HCT116 (cell line): ENCODE measurements around the gene TNFRSF9. TPM values are rescaled to one million over a fixed set of nuclear protein-coding genes. Genes with fewer than 3 reads are reported as not detected.

Experiments
- ATAC-seq: fragments of 200-7000 bp; cut with Tn5 transposase; 2 replicates; pipeline ENCODE4 v1.9.1; 2020; ENCODE audit warnings: mild to moderate bottlenecking, moderate library complexity
- BruUV-seq: library from RNA; stranded (reverse); fragments of 400-500 nt; replicated peaks from 2 replicates; lab custom pipeline; 2021; lab: Mats Ljungman, UMichigan
- CTCF ChIA-PET: fragments of 300-600 bp; sonication (Branson Sonifier 250); formaldehyde crosslinking; loops from one replicate; lab custom pipeline; 2021; ENCODE audit warnings: antibody characterized with exemption; lab: Charles Lee
- POLR2A ChIA-PET: fragments of 300-600, 350-600 bp; sonication (Branson Sonifier 250); formaldehyde crosslinking; loops from one replicate; lab custom pipeline; 2021; ENCODE audit warnings: antibody characterized with exemption; lab: Charles Lee
- RAD21 ChIA-PET, 2 experiments: fragments of 300-600 bp; sonication (Branson Sonifier 250); formaldehyde crosslinking; loops; one replicate each; lab custom pipeline; 2023; ENCODE audit warnings: low total read pairs in 2 of 2; ENCODE audit not compliant: uncharacterized antibody in 2 of 2, unreplicated experiment in 2 of 2, low non-redundant PET in 1 of 2; lab: Charles Lee
- DNase-seq: peaks from one replicate; pipeline ENCODE4 v3.0.0-alpha.2; 2010; ENCODE audit warnings: low read depth, low spot score
- H2AFZ ChIP-seq: fragments of 200-600 bp; shearing (Covaris generic), sonication (generic); 2 replicates; pipeline ENCODE4 v1.6.1; 2017; ENCODE audit warnings: low read depth, mixed run types, mixed read lengths, antibody characterized with exemption, low read length; ENCODE audit not compliant: poor library complexity, severe bottlenecking
- H3K27ac ChIP-seq: 2 replicates; pipeline ENCODE4 v1.5.1; 2012; ENCODE audit warnings: low read depth, low read length
- H3K27me3 ChIP-seq: fragments of 200-600 bp; sonication (generic); 2 replicates; pipeline ENCODE4 v1.6.1; 2016; ENCODE audit warnings: mixed run types, low read length, mixed read lengths; ENCODE audit not compliant: insufficient read depth
- H3K36me3 ChIP-seq, 2 experiments: fragments of 200-500 bp in 1 of 2; fragments of 200-600 bp in 1 of 2; sonication (Bioruptor generic) in 1 of 2; sonication (generic) in 1 of 2; 2 replicates each; pipeline versions ENCODE4 v1.5.1 to v1.6.1; 2014 to 2016; ENCODE audit warnings: low read length in 2 of 2, inconsistent platforms in 1 of 2, mixed read lengths in 1 of 2, mixed run types in 1 of 2; ENCODE audit not compliant: insufficient read depth in 2 of 2, control insufficient read depth in 1 of 2
- H3K4me1 ChIP-seq, 2 experiments: fragments of 200-600 bp in 1 of 2; sonication (generic) in 1 of 2; 2 replicates each; pipeline versions ENCODE4 v1.5.1 to v1.6.1; 2012 to 2017; ENCODE audit warnings: low read length in 2 of 2, inconsistent platforms in 1 of 2, mild to moderate bottlenecking in 1 of 2, mixed read lengths in 1 of 2, mixed run types in 1 of 2, moderate library complexity in 1 of 2; ENCODE audit not compliant: insufficient read depth in 2 of 2, control insufficient read depth in 1 of 2
- H3K4me2 ChIP-seq: fragments of 200-600 bp; sonication (generic); 2 replicates; pipeline ENCODE4 v1.6.1; 2017; ENCODE audit warnings: mixed run types, low read length, mixed read lengths
- H3K4me3 ChIP-seq, 2 experiments: fragments of 200-600 bp in 1 of 2; sonication (generic) in 1 of 2; replicated peaks in 1 of 2; 2 replicates each; pipeline ENCODE4 v1.5.1; 2011 to 2016; ENCODE audit warnings: low read length in 2 of 2, control low read depth in 1 of 2, low read depth in 1 of 2, mild to moderate bottlenecking in 1 of 2, mixed read lengths in 1 of 2, mixed run types in 1 of 2
- H3K79me2 ChIP-seq: fragments of 200-600 bp; sonication (generic); 2 replicates; pipeline ENCODE4 v1.6.1; 2017; ENCODE audit warnings: mild to moderate bottlenecking, mixed run types, low read length, moderate library complexity, mixed read lengths; ENCODE audit not compliant: insufficient read depth
- H3K9ac ChIP-seq: fragments of 200-600 bp; sonication (generic); 2 replicates; pipeline ENCODE4 v1.6.1; 2016; ENCODE audit warnings: low read length, mixed read lengths
- H3K9me2 ChIP-seq: fragments of 200-600 bp; sonication (generic), shearing (Covaris generic); 2 replicates; pipeline ENCODE4 v1.6.1; 2017; ENCODE audit warnings: mixed run types, mild to moderate bottlenecking, moderate library complexity; ENCODE audit not compliant: insufficient read depth
- H3K9me3 ChIP-seq, 2 experiments: fragments of 200-500 bp in 1 of 2; fragments of 200-600 bp in 1 of 2; sonication (Bioruptor generic) in 1 of 2; sonication (generic) in 1 of 2; 2 replicates each; pipeline ENCODE4 v1.6.1; 2014 to 2017; ENCODE audit warnings: low read length in 2 of 2, mixed read lengths in 2 of 2, inconsistent platforms in 1 of 2, low read depth in 1 of 2, mild to moderate bottlenecking in 1 of 2, mixed run types in 1 of 2, moderate library complexity in 1 of 2; ENCODE audit not compliant: control insufficient read depth in 1 of 2, insufficient read depth in 1 of 2
- H4K20me1 ChIP-seq: fragments of 200-600 bp; sonication (generic), shearing (Covaris generic); 2 replicates; pipeline ENCODE4 v1.6.1; 2017; ENCODE audit warnings: mixed run types, mild to moderate bottlenecking, moderate library complexity; ENCODE audit not compliant: insufficient read depth
- CBX3 ChIP-seq: IDR thresholded peaks from 2 replicates; pipeline ENCODE4 v1.6.1; 2012; ENCODE audit warnings: low read depth
- CEBPB ChIP-seq: IDR thresholded peaks from 2 replicates; pipeline ENCODE4 v1.6.1; 2012; ENCODE audit warnings: low read depth
- ELF1 ChIP-seq: IDR thresholded peaks from 2 replicates; pipeline ENCODE4 v1.6.1; 2012; ENCODE audit warnings: low read depth, borderline replicate concordance
- EZH2 ChIP-seq: fragments of 200-600 bp; sonication (generic); IDR thresholded peaks from 2 replicates; pipeline ENCODE4 v1.6.1; 2017; ENCODE audit warnings: antibody characterized with exemption, mixed run types
- EZH2phosphoT487 ChIP-seq: fragments of 200-600 bp; IDR thresholded peaks from 2 replicates; pipeline ENCODE4 v1.6.1; 2018; ENCODE audit warnings: antibody characterized with exemption, borderline replicate concordance
- FOSL1 ChIP-seq: IDR thresholded peaks from 2 replicates; pipeline ENCODE4 v1.6.1; 2012; ENCODE audit warnings: low read depth
- POLR2A ChIP-seq: IDR thresholded peaks from 2 replicates; pipeline ENCODE4 v1.7.0; 2011; ENCODE audit warnings: borderline replicate concordance; ENCODE audit not compliant: insufficient read depth, insufficient read length; ENCODE audit errors: extremely low read depth
- POLR2AphosphoS5 ChIP-seq: IDR thresholded peaks from 2 replicates; pipeline ENCODE4 v1.6.1; 2011; ENCODE audit warnings: mild to moderate bottlenecking, low read depth, low read length, moderate library complexity
- RAD21 ChIP-seq: IDR thresholded peaks from 2 replicates; pipeline ENCODE4 v1.6.1; 2012; ENCODE audit warnings: low read depth, mild to moderate bottlenecking
- SIN3A ChIP-seq: IDR thresholded peaks from 2 replicates; pipeline ENCODE4 v1.6.1; 2012; ENCODE audit warnings: low read depth
- SP1 ChIP-seq: IDR thresholded peaks from 2 replicates; pipeline ENCODE4 v1.6.1; 2012; ENCODE audit warnings: low read depth
- SRF ChIP-seq: IDR thresholded peaks from 2 replicates; pipeline ENCODE4 v1.6.1; 2012; ENCODE audit warnings: low read depth
- TCF7L2 ChIP-seq: IDR thresholded peaks from 2 replicates; pipeline ENCODE4 v1.7.0; 2011; ENCODE audit warnings: borderline replicate concordance, inconsistent platforms; ENCODE audit not compliant: insufficient read depth, insufficient read length; ENCODE audit errors: extremely low read depth
- YY1 ChIP-seq: IDR thresholded peaks from 2 replicates; pipeline ENCODE4 v1.6.1; 2011; ENCODE audit warnings: low read length, low read depth, moderate library complexity, mild to moderate bottlenecking; ENCODE audit not compliant: insufficient replicate concordance; ENCODE audit errors: extremely low read depth
- ZFX ChIP-seq: fragments of 450-650 bp; IDR thresholded peaks from 2 replicates; pipeline ENCODE4 v1.6.1; 2017
- ZNF274 ChIP-seq: fragments of 200-500 bp; sonication (Bioruptor generic); IDR thresholded peaks from 2 replicates; pipeline ENCODE4 v1.6.1; 2014; ENCODE audit warnings: mild to moderate bottlenecking, low read depth, low read length, inconsistent platforms
- intact Hi-C: fragments of 100-400 bp; cut with micrococcal nuclease; formaldehyde crosslinking; loops from 2 replicates; pipeline ENCODE4 v1.10.0; 2022
- total RNA-seq: library from RNA; stranded (reverse); gene quantifications from one replicate; pipeline ENCODE4 v1.2.1, GENCODE V29; 2021; ENCODE audit not compliant: unreplicated experiment
- TF ChIP-seq, protein P1 (sequence below), 3 experiments: fragments of 200-600 bp in 1 of 3; sonication (generic) in 1 of 3; IDR thresholded peaks in 2 of 3; conservative IDR thresholded peaks in 1 of 3; 2 replicates each; pipeline ENCODE4 v1.5.1; 2012 to 2017; ENCODE audit warnings: low read depth in 2 of 3, low read length in 2 of 3, antibody characterized with exemption in 1 of 3, borderline replicate concordance in 1 of 3, control low read depth in 1 of 3, mild to moderate bottlenecking in 1 of 3, mixed read lengths in 1 of 3, mixed run types in 1 of 3, moderate library complexity in 1 of 3; ENCODE audit not compliant: insufficient read depth in 1 of 3
- TF ChIP-seq, protein P2 (sequence below): IDR thresholded peaks from 2 replicates; pipeline ENCODE4 v1.6.1; 2012
- TF ChIP-seq, protein P3 (sequence below): IDR thresholded peaks from 2 replicates; pipeline ENCODE4 v1.6.1; 2012
- TF ChIP-seq, protein P4 (sequence below): IDR thresholded peaks from 2 replicates; pipeline ENCODE4 v1.6.1; 2011; ENCODE audit warnings: mild to moderate bottlenecking, low read length, moderate library complexity; ENCODE audit not compliant: insufficient replicate concordance; ENCODE audit errors: extremely low read depth

TNFRSF9 gene
- total RNA-seq, 1 experiment from 2014 or later, result 0.20 TPM

DNA sequence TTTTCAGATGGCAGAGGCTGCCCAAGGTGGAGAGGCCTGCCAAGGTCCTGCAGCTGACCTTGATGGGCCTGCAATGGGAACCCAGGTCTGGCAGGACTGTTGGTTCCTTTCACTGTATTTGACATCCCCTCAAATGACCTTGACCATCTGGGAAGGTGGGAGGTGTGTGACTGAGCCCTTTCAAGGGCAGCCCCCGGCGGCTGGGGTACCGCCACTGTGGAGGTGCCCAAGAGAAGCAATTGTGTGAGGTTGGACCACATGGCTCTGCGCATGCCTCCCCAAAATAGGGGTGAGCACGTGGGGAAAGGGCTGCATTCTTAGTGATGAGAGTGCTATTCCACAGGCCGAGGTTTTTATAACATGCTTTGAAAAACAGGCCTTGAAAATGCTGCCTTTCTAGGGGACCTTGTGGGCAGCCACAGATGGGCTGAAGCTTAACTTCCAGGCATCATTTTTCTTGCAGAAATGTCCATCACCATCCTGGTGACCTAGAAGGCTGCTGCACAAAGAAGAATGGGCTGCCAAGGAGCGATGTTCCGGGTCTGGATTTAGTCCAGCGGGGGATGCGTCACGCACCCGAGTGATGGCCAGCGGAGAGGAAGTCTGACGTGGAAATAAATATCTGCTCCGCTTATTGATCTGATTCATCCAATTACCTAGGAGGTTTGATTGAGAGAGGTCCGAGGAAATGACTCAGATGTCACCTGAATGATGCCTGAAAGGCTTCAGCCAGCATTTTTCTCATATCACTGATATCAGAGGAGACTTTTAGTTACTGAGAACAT lies 71.3 kb downstream of the TNFRSF9 start:
- ChIA-PET RAD21 (no interaction called here), CTCF (no interaction called here), POLR2A (no interaction called here)
- H3K79me2 ChIP-seq, result no peaks in the 10 kb centered on the region
- H3K4me1 ChIP-seq, result no peaks in the 10 kb centered on the region
- no peaks in the 10 kb centered on the region for H4K20me1 ChIP-seq
- H3K9ac ChIP-seq, result no peak overlapping the region
- H3K4me2 ChIP-seq, result no peak overlapping the region
- no peaks in the 10 kb centered on the region for H3K9me3 ChIP-seq
- no peak for ATAC-seq
- DNase-seq, result no peak
- no peak overlapping the region for H3K4me3 ChIP-seq
- H3K27me3 ChIP-seq, result no peaks in the 10 kb centered on the region
- H2AFZ ChIP-seq, result no peak overlapping the region
- BruUV-seq, result no TSS peak
- no peak for TF ChIP-seq POLR2AphosphoS5
- TF ChIP-seq SRF, result no peak
- TF ChIP-seq FOSL1, result no peak
- TF ChIP-seq RAD21, result no peak
- TF ChIP-seq, protein P1, sequence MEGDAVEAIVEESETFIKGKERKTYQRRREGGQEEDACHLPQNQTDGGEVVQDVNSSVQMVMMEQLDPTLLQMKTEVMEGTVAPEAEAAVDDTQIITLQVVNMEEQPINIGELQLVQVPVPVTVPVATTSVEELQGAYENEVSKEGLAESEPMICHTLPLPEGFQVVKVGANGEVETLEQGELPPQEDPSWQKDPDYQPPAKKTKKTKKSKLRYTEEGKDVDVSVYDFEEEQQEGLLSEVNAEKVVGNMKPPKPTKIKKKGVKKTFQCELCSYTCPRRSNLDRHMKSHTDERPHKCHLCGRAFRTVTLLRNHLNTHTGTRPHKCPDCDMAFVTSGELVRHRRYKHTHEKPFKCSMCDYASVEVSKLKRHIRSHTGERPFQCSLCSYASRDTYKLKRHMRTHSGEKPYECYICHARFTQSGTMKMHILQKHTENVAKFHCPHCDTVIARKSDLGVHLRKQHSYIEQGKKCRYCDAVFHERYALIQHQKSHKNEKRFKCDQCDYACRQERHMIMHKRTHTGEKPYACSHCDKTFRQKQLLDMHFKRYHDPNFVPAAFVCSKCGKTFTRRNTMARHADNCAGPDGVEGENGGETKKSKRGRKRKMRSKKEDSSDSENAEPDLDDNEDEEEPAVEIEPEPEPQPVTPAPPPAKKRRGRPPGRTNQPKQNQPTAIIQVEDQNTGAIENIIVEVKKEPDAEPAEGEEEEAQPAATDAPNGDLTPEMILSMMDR (IDR thresholded peaks at IDR 0.05 in 2 of 3, conservative IDR thresholded peaks at IDR 0.05 in 1 of 3; ENCODE audit: borderline replicate concordance in 1 of 3, insufficient read depth in 1 of 3, low read depth in 2 of 3, low read length in 2 of 3), result no peak
- no peak for TF ChIP-seq ELF1
- no peak for TF ChIP-seq EZH2
- no peak for TF ChIP-seq CEBPB
- TF ChIP-seq, protein P2, sequence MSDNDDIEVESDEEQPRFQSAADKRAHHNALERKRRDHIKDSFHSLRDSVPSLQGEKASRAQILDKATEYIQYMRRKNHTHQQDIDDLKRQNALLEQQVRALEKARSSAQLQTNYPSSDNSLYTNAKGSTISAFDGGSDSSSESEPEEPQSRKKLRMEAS, result no peak
- no peak for TF ChIP-seq SIN3A
- TF ChIP-seq ZFX, result no peak
- TF ChIP-seq CBX3, result no peak
- no peak for TF ChIP-seq YY1
- TF ChIP-seq EZH2phosphoT487, result no peak
- no peak for TF ChIP-seq SP1
- TF ChIP-seq, protein P3, sequence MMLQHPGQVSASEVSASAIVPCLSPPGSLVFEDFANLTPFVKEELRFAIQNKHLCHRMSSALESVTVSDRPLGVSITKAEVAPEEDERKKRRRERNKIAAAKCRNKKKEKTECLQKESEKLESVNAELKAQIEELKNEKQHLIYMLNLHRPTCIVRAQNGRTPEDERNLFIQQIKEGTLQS, result no peak
- no peak for TF ChIP-seq TCF7L2
- TF ChIP-seq POLR2A, result no peak
- TF ChIP-seq, protein P4, sequence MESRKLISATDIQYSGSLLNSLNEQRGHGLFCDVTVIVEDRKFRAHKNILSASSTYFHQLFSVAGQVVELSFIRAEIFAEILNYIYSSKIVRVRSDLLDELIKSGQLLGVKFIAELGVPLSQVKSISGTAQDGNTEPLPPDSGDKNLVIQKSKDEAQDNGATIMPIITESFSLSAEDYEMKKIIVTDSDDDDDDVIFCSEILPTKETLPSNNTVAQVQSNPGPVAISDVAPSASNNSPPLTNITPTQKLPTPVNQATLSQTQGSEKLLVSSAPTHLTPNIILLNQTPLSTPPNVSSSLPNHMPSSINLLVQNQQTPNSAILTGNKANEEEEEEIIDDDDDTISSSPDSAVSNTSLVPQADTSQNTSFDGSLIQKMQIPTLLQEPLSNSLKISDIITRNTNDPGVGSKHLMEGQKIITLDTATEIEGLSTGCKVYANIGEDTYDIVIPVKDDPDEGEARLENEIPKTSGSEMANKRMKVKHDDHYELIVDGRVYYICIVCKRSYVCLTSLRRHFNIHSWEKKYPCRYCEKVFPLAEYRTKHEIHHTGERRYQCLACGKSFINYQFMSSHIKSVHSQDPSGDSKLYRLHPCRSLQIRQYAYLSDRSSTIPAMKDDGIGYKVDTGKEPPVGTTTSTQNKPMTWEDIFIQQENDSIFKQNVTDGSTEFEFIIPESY, result no peak
- TF ChIP-seq ZNF274, result no peak
- no peak overlapping the region for H3K27ac ChIP-seq
- no peaks in the 10 kb centered on the region for H3K9me2 ChIP-seq
- intact Hi-C loops, result no loop called here
- no peaks in the 10 kb centered on the region for H3K36me3 ChIP-seq
